Upper lobe of left lung (tissue), 4 donors: ENCODE data around the gene PLAAT5.

ENCODE experiments used
- EP300 ChIP-seq, 4 donors: sonication (generic); formaldehyde crosslinking; IDR thresholded peaks; one replicate each; pipeline ENCODE4 v1.5.1; 2017; ENCODE audit warnings: antibody characterized with exemption in 4 of 4, control low read depth in 2 of 4
- POLR2AphosphoS5 ChIP-seq, 2 donors: sonication (generic); formaldehyde crosslinking; IDR thresholded peaks; one replicate each; pipeline ENCODE4 v1.5.1; 2017; ENCODE audit warnings: antibody characterized with exemption in 2 of 2
- TF ChIP-seq, protein P1 (sequence below), 6 experiments: fragments of 450-650 bp in 4 of 6; fragments of 200-600 bp in 2 of 6; sonication (generic) in 2 of 6; IDR thresholded peaks; one replicate each; pipeline ENCODE4 v1.5.1; 2016 to 2019; ENCODE audit warnings: antibody characterized with exemption in 6 of 6

DNA sequence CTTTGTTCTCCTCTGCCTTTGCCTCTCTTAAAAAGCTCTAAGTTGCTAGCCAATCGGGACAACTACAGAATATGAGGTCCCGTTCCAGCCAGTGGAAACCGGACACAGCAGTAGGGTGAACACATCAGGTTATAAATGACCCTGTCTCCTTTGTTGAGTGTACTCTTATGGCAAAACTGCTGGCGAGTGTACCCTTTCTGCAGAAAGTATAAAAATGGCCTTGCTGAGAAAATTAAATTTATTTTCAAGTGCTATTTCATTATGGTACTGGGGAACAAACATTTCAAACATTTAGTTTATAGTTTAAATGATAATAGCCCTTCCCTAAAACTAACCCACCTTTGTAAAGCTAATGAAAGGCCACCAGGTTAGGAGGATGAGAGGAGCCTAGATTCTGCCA is 8.9 kb upstream of the PLAAT5 start:
- no peak for TF ChIP-seq EP300 (IDR thresholded peaks at IDR 0.05)
- TF ChIP-seq, protein P1, sequence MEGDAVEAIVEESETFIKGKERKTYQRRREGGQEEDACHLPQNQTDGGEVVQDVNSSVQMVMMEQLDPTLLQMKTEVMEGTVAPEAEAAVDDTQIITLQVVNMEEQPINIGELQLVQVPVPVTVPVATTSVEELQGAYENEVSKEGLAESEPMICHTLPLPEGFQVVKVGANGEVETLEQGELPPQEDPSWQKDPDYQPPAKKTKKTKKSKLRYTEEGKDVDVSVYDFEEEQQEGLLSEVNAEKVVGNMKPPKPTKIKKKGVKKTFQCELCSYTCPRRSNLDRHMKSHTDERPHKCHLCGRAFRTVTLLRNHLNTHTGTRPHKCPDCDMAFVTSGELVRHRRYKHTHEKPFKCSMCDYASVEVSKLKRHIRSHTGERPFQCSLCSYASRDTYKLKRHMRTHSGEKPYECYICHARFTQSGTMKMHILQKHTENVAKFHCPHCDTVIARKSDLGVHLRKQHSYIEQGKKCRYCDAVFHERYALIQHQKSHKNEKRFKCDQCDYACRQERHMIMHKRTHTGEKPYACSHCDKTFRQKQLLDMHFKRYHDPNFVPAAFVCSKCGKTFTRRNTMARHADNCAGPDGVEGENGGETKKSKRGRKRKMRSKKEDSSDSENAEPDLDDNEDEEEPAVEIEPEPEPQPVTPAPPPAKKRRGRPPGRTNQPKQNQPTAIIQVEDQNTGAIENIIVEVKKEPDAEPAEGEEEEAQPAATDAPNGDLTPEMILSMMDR (IDR thresholded peaks at IDR 0.05), result no peak
- TF ChIP-seq POLR2AphosphoS5 (IDR thresholded peaks at IDR 0.05), result no peak
